Measurements from ENCODE around the gene SENP7.

- TF ChIP-seq CTCF (IDR thresholded peaks at IDR 0.05) (no peak), RCOR1 (IDR thresholded peaks at IDR 0.05; ENCODE audit: low read length) (no peak), TCF12 (IDR thresholded peaks at IDR 0.05) (no peak), USF2 (IDR thresholded peaks at IDR 0.05; ENCODE audit: borderline replicate concordance, low read depth, low read length) (no peak), MAX (IDR thresholded peaks at IDR 0.05; ENCODE audit: low read depth) (no peak), RAD21 (IDR thresholded peaks at IDR 0.05; ENCODE audit: low read length) (no peak), EP300 (IDR thresholded peaks at IDR 0.05; ENCODE audit: borderline replicate concordance in 1 of 2, low read depth in 1 of 2, low read length in 1 of 2) (no peak)
These were observed 201.3 kb downstream of the SENP7 start for GRCh38 chr3:101311676-101312075.

Measured in SK-N-SH (cell line).